Neural crest cell (in vitro differentiated cells): ENCODE results near the gene GARNL3. TPM values are rescaled to one million over a fixed set of nuclear protein-coding genes. Genes with fewer than 3 reads are reported as not detected.

Experiments used
- DNase-seq: peaks from one replicate; pipeline ENCODE4 v3.0.0; 2021; ENCODE audit warnings: low read depth, mixed read lengths, low spot score
- H3K27ac Mint-ChIP-seq: one replicate; pipeline ENCODE4 v1.8.0; 2021; ENCODE audit warnings: mild to moderate bottlenecking, mixed read lengths; ENCODE audit not compliant: unreplicated experiment
- H3K27me3 Mint-ChIP-seq: 2 replicates; pipeline ENCODE4 v1.8.0; 2021; ENCODE audit warnings: low read depth, mild to moderate bottlenecking, mixed read lengths
- H3K36me3 Mint-ChIP-seq: 2 replicates; pipeline ENCODE4 v1.8.0; 2021; ENCODE audit warnings: low read depth, mild to moderate bottlenecking, mixed read lengths
- H3K4me1 Mint-ChIP-seq: 2 replicates; pipeline ENCODE4 v1.8.0; 2021; ENCODE audit warnings: mixed read lengths
- H3K4me3 Mint-ChIP-seq: one replicate; pipeline ENCODE4 v1.8.0; 2021; ENCODE audit warnings: mild to moderate bottlenecking, mixed read lengths
- H3K9me3 Mint-ChIP-seq: 2 replicates; pipeline ENCODE4 v1.8.0; 2021; ENCODE audit warnings: mixed read lengths
- total RNA-seq: library from RNA; stranded (reverse); gene quantifications from 2 replicates; pipeline ENCODE4 v1.2.1, GENCODE V29; 2021
- TF ChIP-seq, protein P1 (sequence below): fragments of 200-600 bp; sonication (generic); conservative IDR thresholded peaks from 2 replicates; pipeline ENCODE4 v1.5.0; 2021; ENCODE audit warnings: antibody characterized with exemption, mild to moderate bottlenecking

Gene GARNL3
- total RNA-seq, 1 donor from 2014 or later: 10.3 TPM

DNA sequence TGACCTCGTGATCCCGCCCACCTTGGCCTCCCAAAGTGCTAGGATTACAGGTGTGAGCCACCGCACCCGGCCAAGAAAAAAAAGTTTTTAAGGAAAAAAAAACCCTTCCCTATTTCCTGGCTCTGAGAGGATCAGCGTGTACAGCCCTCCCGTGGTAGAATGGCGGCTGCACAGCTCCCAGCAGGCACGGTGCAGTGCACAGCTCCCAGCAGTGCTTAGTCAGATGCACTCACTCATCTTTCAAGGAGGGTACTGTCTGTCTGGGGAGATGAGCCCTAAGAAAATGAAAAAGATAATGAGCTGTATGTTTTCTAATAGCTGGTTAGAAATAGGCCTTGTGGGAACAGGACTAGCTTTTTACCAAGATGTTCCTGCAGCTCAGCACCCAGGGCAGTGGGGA lies 95.7 kb downstream of the GARNL3 start:
- TF ChIP-seq, protein P1, sequence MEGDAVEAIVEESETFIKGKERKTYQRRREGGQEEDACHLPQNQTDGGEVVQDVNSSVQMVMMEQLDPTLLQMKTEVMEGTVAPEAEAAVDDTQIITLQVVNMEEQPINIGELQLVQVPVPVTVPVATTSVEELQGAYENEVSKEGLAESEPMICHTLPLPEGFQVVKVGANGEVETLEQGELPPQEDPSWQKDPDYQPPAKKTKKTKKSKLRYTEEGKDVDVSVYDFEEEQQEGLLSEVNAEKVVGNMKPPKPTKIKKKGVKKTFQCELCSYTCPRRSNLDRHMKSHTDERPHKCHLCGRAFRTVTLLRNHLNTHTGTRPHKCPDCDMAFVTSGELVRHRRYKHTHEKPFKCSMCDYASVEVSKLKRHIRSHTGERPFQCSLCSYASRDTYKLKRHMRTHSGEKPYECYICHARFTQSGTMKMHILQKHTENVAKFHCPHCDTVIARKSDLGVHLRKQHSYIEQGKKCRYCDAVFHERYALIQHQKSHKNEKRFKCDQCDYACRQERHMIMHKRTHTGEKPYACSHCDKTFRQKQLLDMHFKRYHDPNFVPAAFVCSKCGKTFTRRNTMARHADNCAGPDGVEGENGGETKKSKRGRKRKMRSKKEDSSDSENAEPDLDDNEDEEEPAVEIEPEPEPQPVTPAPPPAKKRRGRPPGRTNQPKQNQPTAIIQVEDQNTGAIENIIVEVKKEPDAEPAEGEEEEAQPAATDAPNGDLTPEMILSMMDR: no peak
- Mint-ChIP-seq H3K36me3 (no peaks in the 10 kb centered on the region), H3K4me1 (peaks cover 13% of the 10 kb centered on the region), H3K27ac (peak overlapping the region; percentile 52), H3K9me3 (no peaks in the 10 kb centered on the region), H3K27me3 (no peaks in the 10 kb centered on the region), H3K4me3 (no peak overlapping the region)
- DNase-seq: no peak

DNA sequence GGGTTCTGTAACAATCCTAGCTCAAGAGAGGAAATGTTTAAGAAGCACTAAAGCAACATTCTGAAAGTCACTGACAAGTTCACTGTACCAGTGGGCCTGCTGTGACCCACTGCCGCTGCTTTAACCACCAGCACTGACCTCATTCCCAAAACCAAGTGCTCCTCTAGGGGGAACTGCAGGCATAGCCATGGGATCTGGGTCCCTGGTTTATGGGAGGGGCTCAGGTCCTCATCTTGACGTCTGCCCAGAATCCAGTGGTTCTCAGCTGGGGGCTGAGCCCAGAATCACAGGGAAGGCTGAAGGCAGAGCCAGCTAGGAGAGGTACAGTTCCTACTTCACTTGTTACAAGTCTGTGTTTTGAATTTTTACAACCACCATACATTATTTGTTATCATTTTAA lies 96.3 kb downstream of the GARNL3 start:
- TF ChIP-seq, protein P1: peak; percentile 23
- Mint-ChIP-seq H3K36me3 (no peaks in the 10 kb centered on the region), H3K27me3 (no peaks in the 10 kb centered on the region), H3K27ac (no peak overlapping the region), H3K4me1 (peaks cover 14% of the 10 kb centered on the region), H3K4me3 (no peak overlapping the region), H3K9me3 (no peaks in the 10 kb centered on the region)
- no peak for DNase-seq

DNA sequence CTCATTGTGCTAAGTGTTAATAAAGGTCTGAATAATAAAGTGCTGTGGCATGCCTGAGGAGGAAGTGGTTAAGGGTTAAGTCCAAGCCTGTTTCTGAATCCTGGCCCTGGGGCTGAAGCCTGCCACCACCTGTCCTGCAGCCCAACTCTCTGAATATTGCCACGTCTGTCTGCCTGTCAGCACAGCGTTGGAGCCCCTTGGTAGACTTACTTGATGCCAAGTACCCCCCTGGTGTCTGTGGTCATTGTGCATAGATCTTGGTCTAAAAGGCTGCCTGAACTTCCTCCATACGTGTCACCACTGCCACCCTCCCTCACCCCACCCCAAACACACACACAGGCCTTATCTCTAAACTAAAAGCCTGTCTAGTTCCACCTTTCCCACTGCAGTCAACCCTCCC lies 97.0 kb downstream of the GARNL3 start:
- H3K27me3 Mint-ChIP-seq: no peaks in the 10 kb centered on the region
- H3K4me1 Mint-ChIP-seq: peaks cover 14% of the 10 kb centered on the region
- no peak for DNase-seq
- H3K9me3 Mint-ChIP-seq: no peaks in the 10 kb centered on the region
- no peak overlapping the region for H3K4me3 Mint-ChIP-seq
- no peak overlapping the region for H3K27ac Mint-ChIP-seq
- TF ChIP-seq, protein P1: no peak
- H3K36me3 Mint-ChIP-seq: no peaks in the 10 kb centered on the region

DNA sequence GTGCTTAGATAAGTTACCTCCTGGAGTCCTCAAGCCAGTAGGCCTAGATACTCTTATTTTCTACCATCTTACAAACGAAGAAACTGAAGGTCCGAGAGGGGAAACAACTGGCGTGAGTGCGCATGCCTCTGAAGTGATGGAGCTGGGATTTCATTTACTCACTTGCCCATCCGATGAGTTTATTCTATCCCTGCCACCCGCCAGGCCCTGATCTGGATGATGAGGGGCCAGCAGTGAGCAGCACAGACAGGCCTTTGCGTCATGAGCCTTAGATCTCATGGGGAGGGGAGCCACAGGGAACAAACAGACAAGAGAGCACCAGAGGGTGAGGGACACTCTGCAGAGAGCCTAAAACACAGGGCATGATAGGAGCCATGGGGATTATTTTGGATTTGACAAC lies 98.3 kb downstream of the GARNL3 start:
- Mint-ChIP-seq H3K27ac (no peak overlapping the region), H3K4me3 (no peak overlapping the region), H3K27me3 (no peaks in the 10 kb centered on the region), H3K36me3 (no peaks in the 10 kb centered on the region), H3K4me1 (peaks cover 14% of the 10 kb centered on the region), H3K9me3 (no peaks in the 10 kb centered on the region)
- TF ChIP-seq, protein P1: no peak
- DNase-seq: no peak

DNA sequence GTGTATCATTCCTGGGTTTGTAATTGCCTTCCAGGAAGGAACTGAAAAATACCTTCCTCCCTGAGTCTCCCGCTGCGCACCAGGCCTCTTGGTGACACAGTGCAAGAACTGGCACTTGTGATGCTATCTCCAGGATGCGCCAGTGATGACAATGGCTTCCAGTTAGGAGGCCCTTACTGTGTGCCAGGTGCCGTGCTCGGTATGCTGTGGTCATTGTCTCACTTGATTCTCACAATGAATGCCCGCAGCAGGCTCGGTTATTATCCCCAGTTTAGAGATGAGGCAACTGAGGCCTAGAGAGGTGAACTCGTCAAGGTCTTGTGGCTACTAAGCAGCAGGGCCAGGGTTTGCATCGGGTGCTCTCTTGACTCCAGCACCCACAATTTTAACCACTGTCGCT lies 100.9 kb downstream of the GARNL3 start:
- Mint-ChIP-seq H3K36me3 (no peaks in the 10 kb centered on the region), H3K4me1 (peaks cover 19% of the 10 kb centered on the region), H3K9me3 (no peaks in the 10 kb centered on the region), H3K4me3 (no peak overlapping the region), H3K27me3 (no peaks in the 10 kb centered on the region), H3K27ac (no peak overlapping the region)
- TF ChIP-seq, protein P1: no peak
- no peak for DNase-seq

DNA sequence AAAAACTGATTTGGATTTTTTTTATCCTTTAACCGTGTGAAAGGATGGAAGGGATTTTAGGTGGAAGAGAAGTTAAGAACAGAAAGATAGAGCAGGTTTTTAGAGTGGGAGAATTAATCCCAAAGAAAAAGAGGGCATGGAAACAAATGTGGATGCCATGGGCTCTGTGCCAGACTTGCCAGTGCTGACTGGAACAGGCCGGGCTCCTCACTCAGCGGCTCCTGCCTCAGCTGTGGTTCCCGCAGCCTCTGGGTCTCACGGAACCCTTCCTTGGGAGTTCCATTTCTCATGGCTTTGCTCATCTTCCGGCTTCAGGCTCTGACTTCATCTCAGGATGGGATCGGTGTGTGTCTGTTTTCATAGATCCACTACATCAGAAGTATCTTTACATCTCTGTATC lies 102.0 kb downstream of the GARNL3 start:
- Mint-ChIP-seq H3K4me3 (no peak overlapping the region), H3K27ac (no peak overlapping the region), H3K9me3 (no peaks in the 10 kb centered on the region), H3K27me3 (no peaks in the 10 kb centered on the region), H3K36me3 (no peaks in the 10 kb centered on the region), H3K4me1 (peaks cover 19% of the 10 kb centered on the region)
- TF ChIP-seq, protein P1: no peak
- no peak for DNase-seq
